ENCODE results near the gene NTPCR. TPM values are rescaled to one million over a fixed set of nuclear protein-coding genes. Genes with fewer than 3 reads are reported as not detected.

Gene NTPCR
- total RNA-seq, 1 donor from 2014 or later, result 19.2 TPM

- Histone ChIP-seq H3K27me3 (no peaks in the 10 kb centered on the region), H3K36me3 (peaks cover 0 to 19% of the 10 kb centered on the region in 2 donors), H3K27ac (peak overlapping the region; percentile 15), H3K4me1 (no peaks in the 10 kb centered on the region), H3K4me3 (peak overlapping the region in 1 of 2 donors; percentile 1), H3K9me3 (no peaks in the 10 kb centered on the region)
- TF ChIP-seq POLR2A (IDR thresholded peaks at IDR 0.05) (no peak), CTCF (IDR thresholded peaks at IDR 0.05) (no peak), POLR2AphosphoS5 (IDR thresholded peaks at IDR 0.05; ENCODE audit: insufficient read depth in 1 of 2, low read depth in 1 of 2) (no peak)
- intact Hi-C loops (cut with DNase I), result no loop called here
- no peak for DNase-seq (ENCODE audit: extremely low spot score in 2 of 2)
These were observed 12.6 kb downstream of the NTPCR start for GRCh38 chr1:232962761-232963745.

DNA sequence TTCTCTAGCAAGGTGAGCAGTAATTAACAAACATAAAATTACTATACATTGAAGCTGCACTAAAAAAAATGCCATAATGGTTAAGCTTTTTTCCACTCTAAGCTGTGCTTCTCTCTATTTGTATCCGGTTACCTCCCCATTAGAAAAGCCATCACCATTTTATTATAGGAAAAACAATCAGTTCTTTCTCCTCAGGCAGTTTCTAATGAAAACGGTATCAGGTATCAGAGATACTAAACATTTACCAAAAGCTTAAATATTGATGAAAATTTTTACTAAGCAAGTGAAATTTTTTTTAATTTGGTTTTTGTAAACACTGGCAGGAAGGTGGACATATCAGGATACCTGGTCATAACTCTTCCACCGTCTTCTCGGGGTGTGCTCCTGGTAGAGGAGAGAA, 14.2 kb downstream of the NTPCR start:
- no peak for TF ChIP-seq CTCF (IDR thresholded peaks at IDR 0.05)
- TF ChIP-seq POLR2AphosphoS5 (IDR thresholded peaks at IDR 0.05; ENCODE audit: insufficient read depth in 1 of 2, low read depth in 1 of 2), result no peak
- TF ChIP-seq POLR2A (IDR thresholded peaks at IDR 0.05), result no peak

GRCh38 chr1:232965124-232965911, 14.9 kb downstream of the NTPCR start:
- peaks cover 0 to 11% of the 10 kb centered on the region in 2 donors for H3K36me3 ChIP-seq
- H3K27ac ChIP-seq, result no peak overlapping the region
- no peaks in the 10 kb centered on the region for H3K9me3 ChIP-seq
- H3K4me1 ChIP-seq, result no peaks in the 10 kb centered on the region
- no peaks in the 10 kb centered on the region for H3K27me3 ChIP-seq
- H3K4me3 ChIP-seq, result no peak overlapping the region
- TF ChIP-seq CTCF (IDR thresholded peaks at IDR 0.05), result no peak
- no peak for TF ChIP-seq POLR2AphosphoS5 (IDR thresholded peaks at IDR 0.05; ENCODE audit: insufficient read depth in 1 of 2, low read depth in 1 of 2)
- TF ChIP-seq POLR2A (IDR thresholded peaks at IDR 0.05), result no peak
- intact Hi-C loops (cut with DNase I), result no loop called here
- no peak for DNase-seq (ENCODE audit: extremely low spot score in 2 of 2)

More for the DNA sequence above, 14.2 kb downstream of the NTPCR start:
- H3K4me1 ChIP-seq, result no peaks in the 10 kb centered on the region
- H3K9me3 ChIP-seq, result no peaks in the 10 kb centered on the region
- intact Hi-C loops (cut with DNase I), result no loop called here
- no peaks in the 10 kb centered on the region for H3K27me3 ChIP-seq
- H3K36me3 ChIP-seq, result peaks cover 0 to 5% of the 10 kb centered on the region in 2 donors
- DNase-seq (ENCODE audit: extremely low spot score in 2 of 2), result no peak
- no peak overlapping the region for H3K4me3 ChIP-seq
- no peak overlapping the region for H3K27ac ChIP-seq

DNA sequence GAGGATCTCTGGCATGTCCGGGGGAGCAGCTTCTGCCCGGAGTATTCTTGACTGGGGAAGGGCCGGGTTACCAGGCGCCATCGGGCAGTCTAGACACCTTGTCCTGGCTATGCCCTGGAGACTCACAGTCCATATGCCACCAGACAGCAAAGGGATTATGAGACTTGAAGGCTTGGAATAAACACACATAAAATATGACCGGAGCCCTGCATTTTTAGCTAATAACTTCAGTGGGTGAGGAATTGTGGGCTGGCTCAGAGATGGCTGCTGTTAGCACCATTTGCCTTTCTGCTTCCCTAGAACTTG, 15.5 kb downstream of the NTPCR start:
- no peaks in the 10 kb centered on the region for H3K27me3 ChIP-seq
- no peak overlapping the region for H3K4me3 ChIP-seq
- H3K27ac ChIP-seq, result no peak overlapping the region
- intact Hi-C loops (cut with DNase I), result no loop called here
- no peaks in the 10 kb centered on the region for H3K4me1 ChIP-seq
- no peak for DNase-seq (ENCODE audit: extremely low spot score in 2 of 2)
- TF ChIP-seq POLR2AphosphoS5 (IDR thresholded peaks at IDR 0.05; ENCODE audit: insufficient read depth in 1 of 2, low read depth in 1 of 2) (no peak), POLR2A (IDR thresholded peaks at IDR 0.05) (no peak), CTCF (IDR thresholded peaks at IDR 0.05) (no peak)
- H3K36me3 ChIP-seq, result peaks cover 0 to 16% of the 10 kb centered on the region in 2 donors
- no peaks in the 10 kb centered on the region for H3K9me3 ChIP-seq

All from vagina (tissue), 2 donors.